Smooth muscle cell of the pulmonary artery (primary cell): Measurements from ENCODE around the gene PLA2G2E. TPM values are rescaled to one million over a fixed set of nuclear protein-coding genes. Genes with fewer than 3 reads are reported as not detected.

Experiments used
- total RNA-seq: library from RNA; depleted of rRNA; stranded (reverse); fragments of >200 nt; gene quantifications from 2 replicates; pipeline ENCODE4 v1.2.3, GENCODE V29; 2014

The PLA2G2E gene, protein sequence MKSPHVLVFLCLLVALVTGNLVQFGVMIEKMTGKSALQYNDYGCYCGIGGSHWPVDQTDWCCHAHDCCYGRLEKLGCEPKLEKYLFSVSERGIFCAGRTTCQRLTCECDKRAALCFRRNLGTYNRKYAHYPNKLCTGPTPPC
- total RNA-seq = not detected in 2 replicates

DNA sequence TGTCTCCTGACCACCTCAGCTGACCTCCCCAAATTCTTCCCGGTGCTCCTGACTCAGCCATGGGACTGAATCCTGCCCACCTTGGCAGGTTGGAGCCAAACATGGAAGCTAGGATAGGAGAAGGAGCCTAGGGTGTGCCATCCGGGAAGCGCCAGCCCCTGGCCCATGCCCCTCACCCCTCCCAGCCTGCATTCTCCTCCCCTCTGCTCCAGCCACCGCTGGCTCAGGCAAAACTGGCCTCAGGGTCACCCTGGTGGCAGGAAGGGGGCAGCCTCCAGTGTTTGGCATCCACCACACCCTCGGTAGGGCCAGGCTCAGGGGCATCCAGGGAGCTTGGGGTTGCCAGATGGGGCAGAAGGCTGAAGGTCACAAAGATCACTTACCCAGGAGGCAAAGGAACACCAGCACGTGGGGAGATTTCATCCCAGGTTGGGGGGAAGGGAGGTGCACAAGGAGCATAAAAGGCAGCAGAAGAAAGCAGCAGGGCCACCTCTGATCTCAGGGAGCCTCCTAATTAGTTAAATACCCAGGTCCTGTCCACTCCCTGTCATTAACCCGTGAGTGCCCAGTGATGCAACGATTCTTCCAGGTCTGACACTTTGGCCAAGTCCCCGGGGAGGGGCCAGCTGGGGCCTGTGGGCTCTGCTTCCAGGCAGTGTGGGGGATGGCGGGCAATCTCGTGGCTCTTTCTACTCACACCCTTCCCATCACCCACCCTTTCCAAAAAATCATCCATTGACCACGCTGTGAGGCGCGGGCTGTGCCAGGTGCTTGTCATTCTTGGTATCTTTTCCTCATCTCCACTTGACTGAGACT is at the start of gene PLA2G2E:
Gene PLA2G2E, minus strand, starts transcription at position 481 of the 816 bp plus-strand sequence. Its CDS starts 58 bp downstream, at position 423.

DNA sequence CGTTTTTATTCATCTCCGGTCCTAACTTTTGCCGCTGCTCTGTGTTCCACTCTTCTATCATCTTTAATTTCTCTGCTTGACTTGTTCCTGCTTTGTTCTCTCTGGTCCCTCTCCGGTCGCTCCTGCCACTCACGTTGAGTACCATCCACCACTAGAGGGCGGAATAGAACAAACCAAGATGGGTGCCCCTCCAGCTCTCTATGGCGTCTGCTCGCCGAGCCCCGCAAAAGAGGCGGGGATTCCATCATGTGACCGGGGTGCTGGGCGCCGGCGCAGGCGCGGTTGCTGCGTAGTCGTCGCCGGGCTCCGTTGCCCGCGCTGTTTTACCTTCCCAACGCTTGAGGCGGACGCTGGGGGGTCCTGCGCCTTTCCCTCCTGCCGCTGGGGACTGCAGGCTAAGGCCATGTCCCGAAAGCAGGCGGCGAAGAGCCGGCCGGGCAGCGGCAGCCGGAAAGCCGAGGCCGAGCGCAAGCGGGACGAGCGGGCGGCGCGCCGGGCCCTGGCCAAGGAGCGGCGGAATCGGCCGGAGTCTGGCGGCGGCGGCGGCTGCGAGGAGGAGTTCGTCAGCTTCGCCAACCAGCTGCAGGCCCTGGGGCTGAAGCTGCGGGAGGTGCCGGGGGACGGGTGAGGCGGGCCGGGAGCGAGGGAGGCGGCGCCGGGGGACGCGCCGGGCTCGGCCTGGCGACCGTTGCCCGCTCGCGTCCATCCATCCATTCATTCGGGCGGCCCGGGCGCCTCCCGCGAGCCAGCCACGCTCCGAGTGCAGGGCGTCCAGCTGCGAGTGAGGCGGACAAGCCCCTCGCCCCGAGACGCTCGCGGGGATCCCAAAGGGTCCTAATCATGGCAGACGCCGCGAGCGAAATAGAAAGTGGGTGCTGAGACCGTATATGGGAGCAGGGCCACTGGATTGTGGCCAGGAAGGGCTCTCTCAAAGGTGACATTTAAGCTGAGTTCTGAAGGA is 41.0 kb downstream of the PLA2G2E start, which contains the start of gene OTUD3:
Gene OTUD3, plus strand, starts transcription at position 285 of the 961 bp plus-strand sequence. Its CDS starts 119 bp downstream, at position 404.

Other genes with a start within 250 kb of the PLA2G2E start
- 10.5 and 11.3 TPM in 2 replicates for gene TMCO4, start 123.7 kb downstream of the PLA2G2E start, total RNA-seq
- not detected in 2 replicates for gene RNF186, start 108.3 kb downstream of the PLA2G2E start, total RNA-seq
- 5.1 and 7.7 TPM in 2 replicates for gene OTUD3, start 41.2 kb downstream of the PLA2G2E start, total RNA-seq
- gene PLA2G2A, start 56.0 kb upstream of the PLA2G2E start, total RNA-seq = not detected in 2 replicates
- gene PLA2G5, start 146.6 kb upstream of the PLA2G2E start, total RNA-seq = 0.36 and 0.52 TPM in 2 replicates
- not detected in 2 replicates for gene PLA2G2D, start 195.9 kb upstream of the PLA2G2E start, total RNA-seq
- not detected in 2 replicates for gene PLA2G2F, start 215.7 kb upstream of the PLA2G2E start, total RNA-seq